ENCODE measurements around the gene CA11. TPM values are rescaled to one million over a fixed set of nuclear protein-coding genes. Genes with fewer than 3 reads are reported as not detected.
A peak's percentile ranks its signal among the peaks of the same experiment; 100 is the strongest.

Gene CA11
- total and polyA plus RNA-seq, 9 of the 15 experiments (the other 6 are each of a cell fraction or from before 2014, with no cell fraction given): 2.9 to 19.9 (median 8.3) TPM

GRCh38 chr19:48617146-48617937, 28.6 kb downstream of the CA11 start:
- Histone ChIP-seq H3K4me1 (replicated peaks in 1 of 2; ENCODE audit: control insufficient read depth in 2 of 2, insufficient read depth in 2 of 2, low read length in 2 of 2) (peaks cover 30 to 63% of the 10 kb centered on the region in 2 experiments; a peak in 4 of 5 replicates), H3K36me3 (ENCODE audit: control insufficient read depth, insufficient read depth, low read length) (peaks cover 38% of the 10 kb centered on the region; the same call in 2 of the 3 replicates)
- CTCF ChIA-PET (ENCODE audit: low intra/inter-chr PET ratio): no interaction called here
- peak; percentile 78 for TF ChIP-seq RBFOX2 (IDR thresholded peaks at IDR 0.05; ENCODE audit: low read depth, low read length)
- no peak for TF ChIP-seq THRAP3 (IDR thresholded peaks at IDR 0.05; ENCODE audit: borderline replicate concordance)
- TF ChIP-seq ZNF740 (CRISPR knock-in tag; IDR thresholded peaks at IDR 0.05): peak; percentile 37; the same call in 1 of the 2 replicates
- no peak for TF ChIP-seq ZNF740 (tag; IDR thresholded peaks at IDR 0.05)
- TF ChIP-seq SMAD2 (IDR thresholded peaks at IDR 0.05; ENCODE audit: low read depth, low read length): no peak
- 0 out of 2 replicates have a peak, but pooled peaks have one; percentile 11 for TF ChIP-seq TFAP4 (CRISPR knock-in tag; IDR thresholded peaks at IDR 0.05; ENCODE audit: borderline replicate concordance)
- 0 out of 2 replicates have a peak, but pooled peaks have one; percentile 36 for TF ChIP-seq E2F5 (CRISPR knock-in tag; IDR thresholded peaks at IDR 0.05)
- no peak for TF ChIP-seq ZNF445 (CRISPR knock-in tag; IDR thresholded peaks at IDR 0.05; ENCODE audit: low read depth)
- no peak for TF ChIP-seq CREB3 (tag; conservative IDR thresholded peaks at IDR 0.05; ENCODE audit: low read depth)
- TF ChIP-seq ZNF830 (CRISPR knock-in tag; IDR thresholded peaks at IDR 0.05): no peak
- 0 out of 2 replicates have a peak, but pooled peaks have one; percentile 37 for TF ChIP-seq KAT7 (CRISPR knock-in tag; IDR thresholded peaks at IDR 0.05; ENCODE audit: borderline replicate concordance)

More at GRCh38 chr19:48617146-48617937, 28.6 kb downstream of the CA11 start:
- BruUV-seq (replicated peaks): no TSS peak
- H3K79me2 ChIP-seq (ENCODE audit: control insufficient read depth, insufficient read depth, low read length): peaks cover 44% of the 10 kb centered on the region
- peaks cover 11% of the 10 kb centered on the region for H3K9me1 ChIP-seq (ENCODE audit: control insufficient read depth, insufficient read depth, low read length)
- H3K9me3 ChIP-seq (replicated peaks; ENCODE audit: control insufficient read depth, insufficient read depth, low read depth, low read length): no peaks in the 10 kb centered on the region
- H3K27me3 ChIP-seq (ENCODE audit: control insufficient read depth in 2 of 2, insufficient read depth in 2 of 2, low read length in 2 of 2): no peaks in the 10 kb centered on the region
- FAIRE-seq: no peak
- peak overlapping the region; percentile 91 for H3K4me2 ChIP-seq (ENCODE audit: insufficient read depth, low read length)
- in situ Hi-C loops (cut with MboI) (no loop called here), intact Hi-C loops (cut with micrococcal nuclease) (no loop called here)
- peak overlapping the region; percentile 94 for H3K9ac ChIP-seq (ENCODE audit: insufficient read depth in 1 of 2, low read depth in 2 of 2, low read length in 2 of 2)
- no peak overlapping the region for H2AFZ ChIP-seq (ENCODE audit: low read depth, low read length)
- POLR2A ChIA-PET: interaction anchor here (0.6 to 4.7 kb wide), 27 partner anchors 10 to 294 kb away, joined by 3 to 85 read pairs (median 4); partner anchors contain the start of genes DBP and SPACA4
- H3K4me3 ChIP-seq: peak overlapping the region; percentile 64
- ATAC-seq: no peak
- H3K27ac ChIP-seq (ENCODE audit: extremely low read depth, low read depth, low read length): peak overlapping the region; percentile 78
- peak in 1 of 4 experiments; percentile 37 for DNase-seq (ENCODE audit: extremely low read depth in 1 of 4, low spot score in 3 of 4)
- WGBS (ENCODE audit: insufficient coverage, low coverage, missing lambda C conversion rate): 15% methylated on average over 18 of the region's 18 CpGs
- H4K20me1 ChIP-seq (replicated peaks; ENCODE audit: control insufficient read depth, insufficient read depth, low read length): peaks cover 37% of the 10 kb centered on the region

Data from K562 (cell line).